Activated naive CD4-positive, alpha-beta T cell (primary cell): ENCODE data around the gene PRICKLE1.

ENCODE experiments used
- DNase-seq, 4 experiments: peaks; one replicate each; lab custom pipeline; 2025; lab: John Stamatoyannopoulos, UW

PRICKLE1 gene

DNA sequence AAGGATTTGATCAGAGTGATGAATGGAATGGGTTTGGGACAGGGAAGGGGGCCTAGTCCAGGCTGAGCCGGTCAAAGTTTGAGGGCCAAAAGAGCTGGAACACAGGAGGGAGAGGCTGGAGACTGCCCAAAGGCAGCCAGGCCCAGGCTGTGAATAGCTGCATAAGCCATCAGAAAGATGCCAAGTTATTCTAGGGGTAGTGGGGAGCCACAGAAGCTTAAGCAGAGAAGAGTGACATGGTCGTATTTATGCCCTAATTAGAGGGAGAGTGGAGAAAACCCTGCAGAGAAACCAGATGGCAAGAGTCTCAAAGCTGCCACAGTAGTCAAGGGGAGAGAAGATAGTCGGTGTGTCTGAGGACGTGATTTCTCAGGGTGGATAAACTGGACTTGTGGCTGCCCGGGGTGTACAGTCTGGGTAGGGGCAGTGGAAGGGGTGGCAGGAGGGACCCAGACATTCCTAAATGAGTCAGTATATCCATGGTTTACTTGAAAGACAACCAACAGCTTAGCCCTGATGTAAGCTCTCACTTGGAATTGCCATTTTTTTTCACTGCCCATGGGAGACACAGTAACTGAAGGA is 99.2 kb downstream of the PRICKLE1 start:
- no peak for DNase-seq

DNA sequence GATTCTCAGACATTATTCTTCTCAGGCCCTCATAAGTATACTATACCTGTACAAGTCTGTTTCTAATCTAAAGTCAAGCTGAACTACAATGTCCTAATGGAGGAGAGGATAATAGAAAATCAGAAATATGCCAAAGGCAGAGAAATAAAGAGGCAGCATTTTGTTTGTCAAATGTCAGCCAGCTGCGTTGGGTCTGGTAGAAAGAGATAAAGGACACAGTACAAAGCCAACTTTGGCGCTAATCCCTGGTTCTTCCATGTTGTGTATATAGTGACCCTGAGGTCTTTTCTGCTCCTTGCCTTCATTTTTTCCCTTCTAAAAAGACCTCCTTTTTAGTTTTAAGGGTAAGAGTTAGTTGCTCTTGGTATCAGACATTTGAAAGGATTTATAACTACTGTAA is 103.1 kb downstream of the PRICKLE1 start:
- DNase-seq, result no peak

DNA sequence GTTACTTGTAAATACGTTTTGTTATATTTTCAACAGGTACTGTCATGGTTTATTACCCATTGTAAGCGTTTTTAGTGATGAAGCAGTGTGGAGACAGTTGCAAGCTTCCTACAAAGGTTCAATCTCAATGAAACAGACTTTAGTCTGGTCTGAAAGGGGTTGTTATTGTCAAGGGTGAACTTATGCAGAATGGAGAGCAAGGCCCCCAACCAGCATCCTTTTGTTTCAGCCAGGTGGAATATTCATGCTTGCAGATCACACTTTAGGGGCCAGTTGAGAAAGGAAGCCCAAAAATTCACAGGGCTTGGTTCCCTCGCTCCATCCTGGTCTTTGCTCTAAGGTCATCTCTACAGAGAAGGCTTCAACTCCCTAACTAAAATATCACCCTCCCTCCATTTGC is 103.7 kb downstream of the PRICKLE1 start:
- DNase-seq, result no peak

DNA sequence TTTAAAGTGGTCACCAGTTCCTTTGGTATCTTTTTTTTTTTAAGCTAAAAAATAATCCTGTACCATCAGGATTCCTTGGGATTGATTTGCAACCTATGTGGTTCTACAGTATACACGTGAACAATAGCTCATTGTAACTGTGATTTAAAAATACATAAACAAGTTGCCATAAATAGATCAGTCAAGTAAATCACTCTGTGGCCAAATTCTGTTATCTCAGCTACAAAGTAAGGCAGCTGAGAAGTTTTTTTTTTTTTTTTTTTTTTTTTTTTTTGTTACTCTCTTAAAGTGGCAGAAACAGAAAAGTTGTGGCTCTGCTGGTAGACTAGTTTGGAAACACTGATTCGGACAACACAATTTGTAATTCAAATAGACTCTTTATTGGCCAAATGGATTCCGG is 104.5 kb downstream of the PRICKLE1 start:
- no peak for DNase-seq

DNA sequence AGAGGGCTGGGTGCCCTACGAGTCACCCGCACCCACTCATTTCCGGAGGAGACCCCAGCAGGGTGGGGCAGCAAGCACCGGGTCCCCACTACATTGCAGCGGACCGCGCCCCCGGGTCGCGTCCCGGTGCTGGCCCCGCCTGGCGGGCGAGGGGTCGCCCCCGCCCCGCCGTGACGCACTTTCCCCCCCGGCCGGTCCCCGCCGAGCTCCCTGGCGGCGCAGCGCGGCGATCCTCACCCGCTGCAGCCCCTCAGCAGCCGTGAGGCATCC is 106.1 kb downstream of the PRICKLE1 start:
- no peak for DNase-seq

DNA sequence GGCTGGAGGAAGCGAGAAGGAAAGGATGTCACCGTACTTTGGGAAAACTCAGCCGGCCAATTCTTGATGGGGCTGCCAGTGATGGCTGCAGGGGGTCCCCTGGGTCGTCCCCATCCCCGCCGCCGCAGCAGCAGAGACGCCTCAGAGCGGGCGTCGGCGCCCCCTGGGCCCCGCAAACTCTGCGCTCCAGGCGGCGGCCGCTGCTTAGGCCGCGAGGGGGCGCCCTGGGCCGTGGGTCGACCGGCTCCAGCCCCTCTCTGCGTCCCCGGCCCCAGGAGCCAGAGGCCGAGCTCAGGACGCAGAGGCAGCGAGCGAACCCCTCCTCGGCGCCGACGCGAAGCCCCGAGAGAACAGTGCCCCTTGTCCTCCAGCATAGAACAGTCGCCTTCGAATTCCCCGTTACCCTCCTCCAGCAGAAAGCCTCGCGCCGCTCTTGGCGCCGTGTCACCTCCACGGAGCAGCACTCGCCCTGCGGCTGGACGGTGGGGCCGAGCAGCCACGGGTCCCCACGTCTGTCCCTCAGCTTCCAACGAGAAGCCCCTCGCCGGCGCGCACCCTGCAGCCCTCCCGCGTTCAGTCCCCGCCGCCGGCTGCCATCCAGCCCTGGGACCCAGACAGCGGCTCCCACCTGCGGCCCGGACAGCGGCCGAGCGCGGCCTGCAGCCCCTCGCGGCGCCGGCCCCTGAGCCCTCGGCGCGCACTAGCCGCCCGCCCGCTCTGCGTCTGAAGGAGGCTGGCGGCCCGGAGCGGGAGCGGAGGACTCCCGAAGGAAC is 106.6 kb downstream of the PRICKLE1 start:
- DNase-seq, result peak in 3 of 4 experiments; percentile 8 to 14 (median 13)

DNA sequence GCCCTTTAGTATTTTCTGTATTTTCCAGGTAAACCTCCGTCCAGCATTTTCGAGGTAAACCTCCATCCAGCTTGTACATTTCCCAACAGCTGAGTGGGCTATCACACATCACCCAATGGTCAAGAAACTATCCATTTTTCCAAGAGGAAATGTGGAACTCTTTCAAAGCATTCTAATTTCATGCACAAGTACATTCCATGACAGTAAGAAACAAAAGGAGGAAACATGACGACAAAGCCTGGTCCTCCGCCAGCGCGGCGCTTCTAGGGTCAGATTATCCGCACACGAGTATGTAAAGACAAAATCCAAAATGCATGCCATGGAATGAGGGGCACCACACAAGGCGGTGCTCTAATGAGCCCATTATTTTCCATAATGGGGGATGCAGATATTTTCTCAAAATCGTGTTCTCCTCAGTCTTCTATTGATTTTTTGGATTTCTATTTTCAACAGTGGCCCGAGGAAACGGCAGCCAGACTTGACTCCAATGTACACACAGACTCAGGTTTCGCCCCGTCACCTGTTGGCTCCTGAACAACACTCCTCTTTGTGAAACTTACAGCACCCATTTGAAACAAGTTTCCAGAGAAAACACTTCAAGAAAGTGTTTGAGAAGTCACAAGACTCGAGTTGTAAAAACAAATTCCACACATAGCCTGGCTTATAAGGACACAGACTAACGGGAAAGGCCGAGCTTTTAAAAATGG is 107.4 kb downstream of the PRICKLE1 start:
- DNase-seq, result no peak

DNA sequence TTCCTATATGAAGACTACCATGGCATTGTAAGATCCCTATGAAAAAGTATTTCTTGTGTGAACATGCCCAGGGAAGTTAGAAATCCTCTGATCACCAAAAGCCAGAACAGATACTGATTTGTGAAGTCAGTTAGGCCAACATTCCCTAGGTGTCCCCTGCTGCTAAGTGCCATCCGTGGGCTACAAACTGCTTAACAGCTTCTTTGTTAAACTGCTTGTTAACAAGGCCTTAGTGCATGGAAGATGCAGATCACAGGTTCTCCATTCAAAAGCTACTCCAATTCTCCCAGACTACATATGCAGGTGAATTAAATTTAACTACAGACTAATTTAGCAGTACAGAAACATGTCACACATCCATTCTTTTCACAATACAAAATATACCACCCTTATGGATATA is 108.2 kb downstream of the PRICKLE1 start:
- no peak for DNase-seq

DNA sequence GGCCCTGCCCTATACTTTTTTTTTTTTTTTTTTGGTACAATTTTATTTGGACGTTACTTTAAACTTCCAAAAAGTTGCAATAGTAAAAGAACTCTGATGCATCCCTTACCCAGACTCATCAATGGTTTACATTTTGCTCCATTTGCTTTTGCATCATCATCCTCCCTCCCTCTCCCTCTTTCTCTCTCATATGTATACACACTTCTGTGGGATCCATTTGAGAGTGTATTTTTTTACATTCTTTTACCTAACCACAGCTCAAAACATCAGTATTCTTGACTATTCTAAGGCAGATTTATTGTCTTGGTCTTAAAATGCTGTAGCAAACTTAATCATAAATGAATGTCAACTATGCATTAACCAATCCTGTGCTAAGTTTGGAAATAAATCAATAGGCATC is 111.6 kb downstream of the PRICKLE1 start:
- DNase-seq, result no peak

DNA sequence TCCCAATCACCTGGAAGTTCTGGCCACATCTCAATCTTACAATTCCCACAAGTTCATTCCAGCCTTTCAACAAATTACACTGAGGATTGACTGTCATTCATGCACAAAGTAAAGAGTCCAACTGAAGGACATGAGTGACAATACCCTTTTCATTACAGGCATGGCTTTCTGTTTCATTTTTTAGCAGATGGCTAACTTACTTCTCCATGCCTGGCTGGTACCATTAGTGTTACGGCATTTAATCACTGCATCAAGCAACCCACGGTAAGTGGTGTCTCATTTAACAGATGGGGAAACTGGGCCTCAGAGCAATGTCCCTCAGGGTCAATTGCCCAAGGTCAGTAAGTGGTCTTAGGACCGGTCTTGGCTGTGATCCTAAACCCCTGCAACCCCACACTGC is 114.4 kb downstream of the PRICKLE1 start:
- DNase-seq, result no peak

DNA sequence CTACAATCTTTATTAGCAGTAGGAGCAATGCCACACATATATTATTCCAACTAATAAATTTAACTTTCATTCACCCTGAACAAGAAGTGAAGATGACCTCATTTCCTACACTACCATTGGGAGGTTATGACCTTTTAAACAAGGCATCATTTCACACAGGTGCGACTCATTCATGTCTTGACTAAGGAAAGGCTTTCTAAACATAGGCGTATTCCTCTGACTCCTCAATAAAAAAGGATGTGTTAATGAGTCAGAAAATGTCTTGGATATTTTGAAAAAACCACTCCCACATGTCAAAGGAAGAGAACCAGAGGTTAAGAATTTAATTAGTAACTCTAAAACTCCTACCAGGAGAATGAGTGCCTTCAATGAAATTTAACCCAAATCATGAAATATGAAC is 115.2 kb downstream of the PRICKLE1 start:
- no peak for DNase-seq

DNA sequence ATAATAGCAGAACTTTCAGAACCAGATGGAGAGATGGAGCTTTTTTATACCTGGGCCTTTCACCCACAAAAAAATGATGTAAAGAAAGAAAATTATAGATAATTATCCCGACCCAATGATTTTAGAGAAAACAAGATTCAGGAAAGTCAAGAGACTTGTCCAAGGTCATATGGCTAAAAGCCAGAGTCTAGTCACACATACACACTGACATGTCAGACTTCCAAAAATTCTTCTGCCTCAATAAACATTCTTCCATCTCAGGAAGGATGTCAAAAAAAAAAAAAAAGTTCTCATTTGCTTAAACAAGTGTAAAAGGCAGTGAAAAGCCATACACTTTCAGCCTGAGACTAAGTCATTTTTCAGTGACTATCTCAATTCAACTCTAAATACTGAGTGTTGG is 116.0 kb downstream of the PRICKLE1 start:
- no peak for DNase-seq

DNA sequence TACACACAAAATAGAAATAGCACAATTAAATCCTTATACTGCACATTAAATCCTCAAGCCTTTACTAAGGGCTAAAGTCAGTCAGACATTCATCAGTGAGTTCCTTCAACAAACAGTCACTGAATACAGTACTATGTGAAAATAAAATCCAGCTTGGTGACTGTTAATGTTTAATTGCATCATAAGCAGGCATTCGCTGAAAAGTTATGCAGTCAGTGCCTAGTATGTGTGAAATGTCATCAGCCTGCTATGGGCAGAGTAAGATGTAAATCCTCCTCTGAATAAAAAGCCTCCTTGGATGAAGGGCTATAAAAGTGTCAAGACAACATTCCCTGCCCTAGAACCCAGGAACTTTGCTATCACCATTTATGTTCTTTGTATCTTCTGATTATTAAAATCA is 116.4 kb downstream of the PRICKLE1 start:
- DNase-seq, result no peak

DNA sequence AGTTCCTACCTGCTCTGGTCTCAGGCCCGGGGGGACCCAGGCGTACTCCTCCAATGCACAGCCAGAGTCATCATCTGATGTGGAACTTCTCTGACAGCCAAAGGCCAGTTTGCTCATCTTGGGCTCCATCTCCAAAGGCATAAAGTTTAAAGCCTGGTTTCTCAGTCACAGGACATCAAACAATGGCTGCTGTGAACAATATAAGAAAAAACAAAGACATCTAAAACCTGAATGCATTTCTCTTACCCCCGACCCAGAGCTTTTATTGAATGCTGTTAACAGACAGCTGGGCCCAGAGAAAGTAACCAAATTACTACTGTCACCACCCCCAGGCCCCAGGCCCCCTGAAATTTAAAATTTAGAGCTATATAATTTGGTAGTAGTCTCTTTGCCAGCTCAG is 117.2 kb downstream of the PRICKLE1 start:
- DNase-seq, result no peak

DNA sequence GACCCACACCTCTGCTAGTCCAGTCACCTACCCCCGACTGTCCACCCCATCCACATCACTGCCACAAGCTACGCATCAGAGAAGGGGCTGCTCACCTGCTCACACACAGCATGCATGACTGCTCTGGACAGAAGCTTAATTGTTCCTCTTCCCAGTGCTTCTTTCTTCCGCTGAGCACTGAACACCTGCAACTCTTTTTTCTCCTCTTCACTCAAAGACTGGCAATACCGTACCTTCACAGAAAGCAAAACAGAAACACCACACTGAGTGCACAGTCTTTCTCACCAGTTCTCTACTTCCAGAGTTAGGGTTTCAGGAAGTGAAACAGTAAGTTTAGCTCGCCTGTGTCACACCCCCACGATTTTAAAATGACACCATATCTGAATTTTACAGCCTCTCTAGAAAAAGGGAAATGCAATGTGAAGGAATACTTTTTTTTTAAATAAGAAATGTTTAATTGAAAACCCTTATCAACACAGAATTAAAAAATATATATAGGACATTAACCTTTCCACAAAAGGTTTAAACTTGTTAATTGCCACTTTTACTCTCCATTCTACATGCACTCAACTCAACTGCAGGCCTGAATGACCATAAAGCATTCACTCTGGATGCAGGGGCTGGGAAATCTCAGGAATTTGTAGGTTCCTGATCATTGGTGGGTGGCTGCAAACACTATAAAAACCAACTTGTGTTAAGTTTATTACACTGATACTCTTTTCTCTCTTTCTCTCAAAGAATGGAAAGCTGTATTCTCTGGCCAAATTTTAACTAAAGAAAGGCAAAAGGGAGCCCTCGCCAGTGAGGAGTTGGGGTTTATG is 120.0 kb downstream of the PRICKLE1 start:
- DNase-seq, result no peak

DNA sequence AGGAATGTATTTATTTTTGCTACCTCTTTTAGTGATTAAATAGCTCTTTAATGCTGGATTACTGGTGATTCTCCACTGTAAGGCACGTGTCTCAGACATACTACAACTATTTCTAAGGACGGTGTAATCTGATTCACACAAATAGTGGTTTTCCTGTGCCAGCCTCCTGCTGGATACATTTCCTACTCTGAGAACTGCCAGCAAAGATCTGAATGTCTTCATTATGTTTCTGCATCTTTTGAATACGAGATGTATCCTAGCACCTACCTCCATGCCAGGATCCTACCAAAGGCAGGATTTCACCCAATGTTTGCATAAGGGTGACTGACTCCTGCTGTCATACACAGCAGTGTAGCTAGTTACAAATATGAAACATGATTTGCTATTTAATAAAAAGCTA is 120.6 kb downstream of the PRICKLE1 start:
- DNase-seq, result no peak

DNA sequence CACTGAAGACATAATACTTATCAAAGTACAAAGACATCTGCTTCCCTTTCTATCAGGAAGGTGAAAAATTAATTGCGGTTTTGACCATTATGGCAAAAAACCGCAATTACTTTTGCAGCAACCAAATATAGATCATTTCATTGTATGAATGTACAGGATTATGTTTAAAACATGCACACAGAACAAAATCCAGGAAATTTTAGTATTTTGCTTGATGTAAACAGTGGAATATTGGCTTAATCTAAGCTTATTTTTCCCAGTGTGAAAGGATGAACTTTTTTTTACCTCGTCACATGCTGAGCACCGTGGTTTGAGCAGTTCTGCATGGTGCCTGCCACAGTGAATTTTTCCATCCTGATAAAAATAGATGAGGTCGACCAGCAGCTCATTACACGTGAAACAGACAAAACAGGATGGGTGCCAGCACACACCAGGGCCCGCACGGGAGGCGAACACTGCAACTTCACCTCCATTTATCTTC is 121.2 kb downstream of the PRICKLE1 start:
- DNase-seq, result no peak

DNA sequence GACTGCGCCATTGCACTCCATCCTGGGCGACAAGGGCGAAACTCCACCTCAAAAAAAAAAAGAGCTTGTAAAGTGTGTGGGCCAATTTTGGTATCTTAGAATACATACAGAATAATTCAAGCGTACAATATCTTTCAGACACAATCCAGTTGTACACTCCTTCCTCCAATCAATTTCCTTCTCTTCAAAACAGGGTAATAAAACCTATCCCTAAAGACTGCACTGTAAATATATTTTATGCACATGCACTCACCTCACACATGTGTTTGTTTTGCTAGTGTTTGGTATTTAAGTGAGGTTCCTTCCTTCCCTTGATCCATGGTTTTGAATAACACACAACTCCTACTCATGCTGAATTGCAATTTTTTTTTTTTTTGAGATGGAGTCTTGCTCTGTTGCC is 125.9 kb downstream of the PRICKLE1 start:
- no peak for DNase-seq

DNA sequence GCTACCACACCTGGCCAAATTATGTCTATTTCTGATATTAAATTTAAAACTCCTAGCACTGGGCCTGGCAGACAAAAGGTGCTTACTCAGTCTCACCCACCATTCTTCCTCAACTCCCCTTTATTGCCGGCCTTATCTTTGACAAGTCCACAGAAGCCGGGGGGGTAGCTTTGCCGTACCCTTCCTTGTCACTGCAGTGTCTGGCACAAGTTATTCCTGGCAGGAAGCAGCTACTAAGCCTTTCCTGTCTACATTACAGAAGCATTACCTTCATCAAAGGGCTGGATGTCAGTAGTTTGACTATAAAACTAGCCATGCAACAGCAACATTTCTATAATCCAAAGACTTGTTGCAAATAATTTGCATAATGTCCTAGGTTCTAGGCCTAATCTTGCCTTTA is 127.1 kb downstream of the PRICKLE1 start:
- no peak for DNase-seq

DNA sequence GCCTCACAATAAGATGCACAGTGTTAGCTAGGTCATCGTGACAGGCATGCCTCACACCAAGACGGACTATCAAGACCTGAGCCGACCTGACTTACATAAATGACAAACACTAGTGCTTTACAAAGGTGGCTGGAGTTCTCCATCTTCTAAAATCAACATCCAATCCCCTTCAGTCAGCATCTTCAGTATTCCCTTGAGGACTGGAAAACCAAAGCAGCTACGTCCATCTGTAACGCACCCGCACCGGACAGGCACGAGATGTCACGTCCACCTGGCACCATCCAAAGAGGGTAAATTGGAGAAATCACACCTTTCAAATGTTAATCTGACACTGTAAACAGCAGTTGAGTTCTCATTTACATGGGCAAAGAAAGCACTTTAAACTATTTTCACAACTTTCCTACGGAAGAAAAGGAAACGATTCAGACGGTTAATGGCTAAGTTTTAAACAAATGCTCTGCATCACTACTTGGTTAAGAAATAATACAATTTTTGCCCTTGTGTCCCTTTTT is 130.2 kb downstream of the PRICKLE1 start:
- DNase-seq, result no peak

DNA sequence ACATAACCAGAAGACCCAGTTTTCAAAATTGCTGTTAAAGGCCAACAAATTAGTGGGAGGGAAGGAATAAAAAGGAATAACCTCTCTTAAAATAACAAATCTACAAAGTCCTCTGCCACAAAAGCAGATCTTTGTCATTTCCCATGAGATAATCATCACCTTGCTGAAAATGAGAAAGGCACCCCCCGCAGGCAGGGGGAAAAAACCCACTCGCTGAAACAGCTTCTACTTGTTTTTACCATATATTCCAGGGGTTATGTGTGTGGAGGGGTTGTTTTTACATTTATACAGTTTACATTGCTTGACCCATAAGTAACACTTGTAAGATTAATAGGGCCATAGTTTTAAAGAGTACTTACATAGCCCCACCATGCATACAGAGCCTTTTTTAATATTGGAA is 131.0 kb downstream of the PRICKLE1 start:
- DNase-seq, result no peak

DNA sequence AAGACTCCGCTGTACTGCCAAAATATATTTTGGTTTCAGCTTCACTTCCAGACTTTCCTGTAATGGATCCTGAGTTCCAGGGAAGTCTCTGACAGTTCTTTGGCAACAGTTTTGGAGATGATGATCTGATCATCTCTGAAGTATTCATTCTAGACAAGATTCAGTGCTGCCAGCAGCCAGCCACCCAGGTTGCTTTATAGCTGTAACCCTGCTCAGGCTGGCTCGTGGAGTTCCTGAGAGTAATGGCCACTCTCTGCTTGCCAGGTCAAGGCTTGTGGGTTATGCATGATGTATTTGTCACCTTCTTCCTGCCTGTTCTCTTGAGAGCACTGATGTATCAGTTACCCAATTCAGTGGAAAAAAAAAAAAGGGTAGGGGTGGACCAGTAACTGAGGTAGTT is 139.3 kb downstream of the PRICKLE1 start:
- DNase-seq, result no peak
